GM21390 (cell line): ENCODE data around the gene ARHGAP10.

Source experiments
- ATAC-seq: cut with Tn5 transposase; IDR thresholded peaks from one replicate; pipeline ENCODE4 v1.9.1; 2021; ENCODE audit not compliant: unreplicated experiment

Gene ARHGAP10

GRCh38 chr4:148057984-148058859, 326.3 kb downstream of the ARHGAP10 start:
- ATAC-seq, result no peak

- no peak for ATAC-seq
Observed at GRCh38 chr4:148059617-148060180, 327.8 kb downstream of the ARHGAP10 start.

GRCh38 chr4:148060264-148061140, 328.6 kb downstream of the ARHGAP10 start:
- ATAC-seq, result no peak

GRCh38 chr4:148061141-148061481, 329.2 kb downstream of the ARHGAP10 start:
- no peak for ATAC-seq

GRCh38 chr4:148061795-148062194, 329.9 kb downstream of the ARHGAP10 start:
- no peak for ATAC-seq

GRCh38 chr4:148062301-148062950, 330.5 kb downstream of the ARHGAP10 start:
- no peak for ATAC-seq

- ATAC-seq, result no peak
Observed at GRCh38 chr4:148064451-148064850, 332.6 kb downstream of the ARHGAP10 start.

- ATAC-seq, result no peak
Observed at GRCh38 chr4:148065075-148065474, 333.2 kb downstream of the ARHGAP10 start.

- no peak for ATAC-seq
Observed at GRCh38 chr4:148067301-148067916, 335.5 kb downstream of the ARHGAP10 start.

GRCh38 chr4:148068065-148068911, 336.4 kb downstream of the ARHGAP10 start:
- ATAC-seq, result no peak

GRCh38 chr4:148069086-148069894, 337.4 kb downstream of the ARHGAP10 start:
- no peak for ATAC-seq

- no peak for ATAC-seq
Observed at GRCh38 chr4:148069895-148070178, 337.9 kb downstream of the ARHGAP10 start.

GRCh38 chr4:148071009-148071408, 339.1 kb downstream of the ARHGAP10 start:
- ATAC-seq, result no peak

- no peak for ATAC-seq
Observed at GRCh38 chr4:148072789-148073188, 340.9 kb downstream of the ARHGAP10 start.

- ATAC-seq, result no peak
Observed at GRCh38 chr4:148073349-148073748, 341.5 kb downstream of the ARHGAP10 start.

- ATAC-seq, result no peak
Observed at GRCh38 chr4:148074462-148074861, 342.6 kb downstream of the ARHGAP10 start.

GRCh38 chr4:148075438-148075837, 343.6 kb downstream of the ARHGAP10 start:
- no peak for ATAC-seq

GRCh38 chr4:148076964-148077363, 345.1 kb downstream of the ARHGAP10 start:
- no peak for ATAC-seq

GRCh38 chr4:148077581-148077980, 345.7 kb downstream of the ARHGAP10 start:
- ATAC-seq, result no peak
